Measurements from ENCODE around the gene VCP.

The VCP gene

DNA sequence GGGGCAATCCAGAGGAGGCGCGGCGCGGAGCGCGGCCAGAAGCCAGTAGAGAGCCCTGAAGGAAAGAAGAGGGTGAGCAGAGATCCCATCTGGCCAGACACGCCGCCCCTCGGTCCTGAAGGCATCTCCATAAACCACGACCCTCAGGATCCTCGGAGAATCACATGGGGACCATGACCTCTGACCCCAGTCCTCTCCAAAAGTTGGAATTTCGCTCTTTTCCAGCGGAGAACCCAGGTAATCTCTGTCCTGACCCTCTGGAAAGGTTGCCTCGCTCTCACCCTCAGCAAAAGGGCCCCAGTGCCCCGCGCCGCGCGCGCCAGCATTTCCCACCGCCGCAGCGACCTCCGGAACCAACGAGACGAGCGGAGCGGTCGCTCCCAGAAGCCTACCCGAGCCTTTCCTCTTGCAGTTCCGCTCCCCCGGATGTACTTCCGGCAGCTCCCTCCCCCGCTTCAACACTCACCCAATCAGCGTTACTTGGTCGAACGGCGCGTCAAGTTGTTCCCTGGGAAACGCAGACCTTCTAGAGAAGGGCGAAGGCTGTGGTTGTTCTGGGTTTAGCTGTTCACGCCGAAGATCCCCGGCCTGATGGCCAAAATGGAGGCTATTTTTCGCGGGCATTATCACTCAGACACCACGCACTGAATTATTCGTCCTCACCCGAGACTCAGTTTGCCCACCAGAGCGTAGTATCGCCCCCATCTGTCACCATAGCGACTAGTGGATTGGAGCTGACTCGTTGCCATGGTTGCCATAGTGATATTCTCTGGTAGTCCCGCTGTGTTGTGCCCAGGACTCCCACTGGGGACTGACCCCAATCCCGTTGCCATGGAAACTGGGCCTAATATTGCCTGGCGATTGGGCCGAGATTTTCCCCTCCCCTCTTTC lies 30.6 kb upstream of the VCP start, which contains the start of gene STOML2:
Gene STOML2 (minus strand): TSS at position 363 of the 891 bp plus-strand sequence. CDS start 37 bp downstream, at position 326.
- DNase-seq: peak; percentile 86

DNA sequence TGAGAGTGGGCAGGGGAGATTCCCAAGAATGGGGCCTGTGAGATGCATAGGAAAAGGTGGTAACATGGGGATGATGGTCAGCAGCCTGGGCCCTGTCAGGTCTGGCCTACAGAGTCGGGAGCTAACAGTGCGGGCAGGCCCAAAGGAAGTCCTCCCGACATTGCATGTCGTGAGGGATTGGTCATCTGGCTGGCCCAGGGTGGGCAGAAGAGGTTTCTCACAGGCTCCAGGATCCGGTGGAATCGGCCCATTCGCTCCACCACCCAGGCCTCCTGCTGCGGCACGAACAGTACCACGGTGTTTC lies 30.0 kb upstream of the VCP start:
- no peak for DNase-seq

DNA sequence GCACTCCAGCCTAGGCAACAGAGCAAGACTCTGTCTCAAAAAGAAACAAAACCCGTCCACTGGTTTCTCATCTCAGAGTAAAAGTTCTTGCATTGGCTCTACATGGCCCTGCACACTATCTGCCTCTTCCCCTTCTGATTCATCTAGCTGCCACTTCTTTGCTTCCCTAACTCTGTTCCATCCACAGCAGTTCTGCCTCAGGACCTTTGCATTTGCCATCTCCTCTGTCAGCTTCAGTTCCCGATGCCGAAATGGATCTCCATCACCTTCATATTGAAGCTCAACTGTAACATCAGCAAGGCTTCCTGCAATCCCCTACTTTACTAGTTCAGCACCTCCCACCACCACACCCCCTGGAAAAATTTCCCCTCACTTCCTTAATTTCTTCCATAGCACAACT lies 25.1 kb upstream of the VCP start:
- DNase-seq: no peak

DNA sequence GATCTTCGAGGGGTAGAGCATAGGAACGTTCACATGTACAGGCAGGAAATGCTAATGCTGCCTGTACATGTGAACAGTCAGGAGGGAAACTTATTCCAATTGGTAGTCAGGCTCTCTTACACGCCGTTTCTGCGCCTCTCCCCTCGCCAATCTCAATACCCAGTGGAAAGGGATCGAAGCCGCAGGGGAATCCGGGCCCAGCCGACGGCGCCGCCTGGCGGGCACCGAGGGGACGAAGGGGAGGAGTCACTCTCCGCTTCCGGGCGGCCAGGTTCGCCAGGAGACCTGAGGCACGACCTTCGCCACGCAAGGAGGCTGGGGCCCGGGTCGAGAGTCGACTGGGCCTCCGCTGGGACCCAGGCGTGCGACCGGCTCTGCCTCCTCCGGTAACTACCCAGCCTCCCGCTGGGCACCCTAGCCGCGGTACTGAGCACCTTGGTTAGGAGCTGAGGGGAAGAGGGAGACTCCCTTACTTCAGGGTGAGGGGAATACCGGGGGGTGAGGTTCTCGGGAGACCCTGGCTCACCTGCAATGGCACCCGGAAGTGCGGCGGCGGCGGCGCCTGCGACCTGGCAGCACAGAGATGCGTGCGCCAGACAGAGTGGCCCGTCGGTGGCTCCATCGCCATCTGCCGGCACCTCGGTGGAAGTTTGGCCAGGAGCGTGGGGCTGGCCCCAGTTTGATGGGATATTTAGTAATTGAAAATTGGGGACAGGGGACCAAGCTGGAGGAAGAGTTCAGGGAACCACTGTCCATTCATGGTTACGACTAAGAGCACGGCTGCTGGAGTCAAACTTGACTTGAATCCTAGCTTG lies 23.8 kb upstream of the VCP start, which contains the start of gene PIGO:
Gene PIGO (minus strand): TSS at position 557 of the 815 bp plus-strand sequence. CDS start 1,026 bp downstream, outside the sequence.
- peak; percentile 94 for DNase-seq

DNA sequence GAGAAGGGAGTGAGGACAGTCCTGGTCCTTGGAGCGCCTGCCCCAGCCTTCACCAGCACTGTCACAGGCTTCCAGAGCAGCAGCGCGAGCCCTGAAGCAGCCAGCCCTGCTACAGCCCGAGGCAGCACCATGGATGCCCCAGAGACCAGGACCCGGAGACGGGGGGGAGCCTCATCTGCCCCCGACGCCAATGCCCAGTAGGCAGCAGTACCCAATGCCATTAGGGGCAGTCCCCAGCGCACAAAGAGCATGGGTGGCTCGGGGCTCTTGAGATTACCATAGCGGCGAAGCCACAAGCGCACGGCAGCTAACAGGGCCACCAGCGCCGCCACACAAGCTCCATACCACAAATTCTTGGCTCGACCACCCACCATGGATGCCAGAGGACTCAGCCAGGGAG lies 19.1 kb upstream of the VCP start:
- no peak for DNase-seq

DNA sequence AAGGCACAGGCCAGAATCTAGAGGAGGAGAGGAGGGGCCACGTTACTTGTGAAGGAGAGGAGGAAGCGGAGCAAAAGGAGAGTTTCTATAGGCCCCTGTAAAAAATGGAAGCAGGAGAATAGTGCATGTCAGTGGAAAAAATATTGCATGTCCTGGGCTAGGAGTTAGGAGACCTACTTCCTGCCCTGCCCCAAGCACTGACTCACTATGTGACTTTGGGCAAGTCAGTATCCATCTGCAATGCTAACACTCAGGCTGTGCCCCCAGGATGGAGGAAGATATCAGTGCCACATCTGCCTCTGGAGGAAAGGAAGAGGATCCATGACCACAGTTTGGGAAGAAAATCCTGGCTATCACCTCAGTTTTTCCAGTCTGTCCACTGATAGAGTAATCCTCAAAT lies 17.0 kb upstream of the VCP start:
- no peak for DNase-seq

DNA sequence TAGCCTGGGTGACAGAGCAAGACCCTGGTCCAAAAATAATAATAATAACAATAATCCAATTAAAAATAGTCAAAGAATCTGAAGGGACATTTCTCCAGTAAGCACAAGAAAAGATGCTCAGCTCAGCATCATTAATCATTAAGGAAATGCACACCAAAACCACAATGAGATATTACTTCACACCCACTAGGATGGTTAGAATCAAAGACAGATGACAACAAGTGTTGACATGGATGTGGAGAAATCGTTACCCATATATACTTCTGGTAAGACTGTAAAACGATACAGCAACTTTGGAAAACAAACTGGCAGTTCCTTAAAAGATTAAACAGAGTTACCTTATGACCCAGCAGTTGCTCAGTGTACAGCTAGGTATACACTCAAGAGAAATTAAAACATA lies 12.7 kb upstream of the VCP start:
- DNase-seq: no peak

DNA sequence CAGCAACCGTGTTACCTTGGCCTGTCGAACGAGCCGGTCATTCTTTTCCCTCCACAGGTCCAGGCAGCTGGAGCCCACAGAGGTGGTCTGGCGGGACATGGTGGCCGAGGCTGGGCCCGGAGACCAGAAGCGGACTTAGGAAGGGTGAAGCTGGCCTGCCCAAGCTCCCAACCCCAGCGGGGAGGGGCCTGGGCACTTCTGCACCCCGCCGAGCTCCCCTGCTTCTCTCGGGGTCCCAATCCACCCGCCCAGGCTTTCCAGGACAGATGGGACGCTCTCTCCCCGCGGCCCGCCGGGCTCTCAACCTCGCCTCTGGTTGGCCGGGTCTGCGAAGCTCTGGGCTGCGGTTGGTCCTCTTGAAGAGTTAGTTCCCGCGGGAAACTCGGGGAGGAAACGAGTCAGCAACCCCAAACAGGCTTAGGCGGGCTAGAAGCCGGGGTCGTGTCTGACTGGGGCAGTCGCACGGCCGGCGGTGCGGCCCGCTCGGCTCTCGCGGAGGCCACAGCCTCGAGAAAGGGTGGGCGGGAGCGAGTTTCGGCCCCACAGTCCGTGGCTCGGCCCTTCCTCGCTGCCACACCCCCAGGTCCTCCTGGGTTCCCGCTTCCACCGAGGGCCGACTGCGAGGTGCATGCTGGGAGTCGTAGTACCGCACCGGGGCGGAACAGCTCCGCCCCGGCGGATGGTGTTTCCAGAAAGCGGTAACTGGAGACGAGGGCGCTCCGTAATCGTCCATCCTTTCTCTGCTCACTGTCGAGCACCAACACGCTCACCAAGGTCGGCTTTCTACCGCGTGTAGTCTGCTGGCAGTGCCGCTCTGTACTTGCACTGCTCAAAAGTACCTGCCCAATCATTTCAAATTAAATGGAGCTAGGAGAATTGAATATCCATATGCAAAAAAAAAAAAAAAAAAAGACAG lies 7.3 kb upstream of the VCP start, which contains the start of gene FANCG:
Gene FANCG (minus strand): TSS at position 517 of the 916 bp plus-strand sequence. CDS start 418 bp downstream, at position 99.
- DNase-seq: peak; percentile 84

DNA sequence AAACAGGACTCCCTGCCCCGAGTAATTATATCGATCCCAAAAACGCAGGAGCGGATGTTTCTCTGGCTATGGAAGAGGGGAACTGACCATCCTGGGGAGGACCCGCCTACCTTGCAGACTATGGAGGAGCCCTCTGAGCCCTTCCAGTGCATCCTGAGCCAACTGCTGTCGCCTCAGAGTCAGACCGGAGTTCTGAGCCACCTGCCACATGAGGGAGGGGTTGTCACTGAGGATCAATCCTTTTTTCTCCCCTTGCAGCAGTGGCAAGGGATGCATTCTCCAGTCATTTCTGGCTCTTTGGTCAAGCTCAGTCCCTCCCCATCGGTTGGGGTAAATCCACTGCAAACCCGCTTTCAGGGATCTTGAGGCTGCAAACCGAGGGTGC lies 6.6 kb upstream of the VCP start:
- no peak for DNase-seq

DNA sequence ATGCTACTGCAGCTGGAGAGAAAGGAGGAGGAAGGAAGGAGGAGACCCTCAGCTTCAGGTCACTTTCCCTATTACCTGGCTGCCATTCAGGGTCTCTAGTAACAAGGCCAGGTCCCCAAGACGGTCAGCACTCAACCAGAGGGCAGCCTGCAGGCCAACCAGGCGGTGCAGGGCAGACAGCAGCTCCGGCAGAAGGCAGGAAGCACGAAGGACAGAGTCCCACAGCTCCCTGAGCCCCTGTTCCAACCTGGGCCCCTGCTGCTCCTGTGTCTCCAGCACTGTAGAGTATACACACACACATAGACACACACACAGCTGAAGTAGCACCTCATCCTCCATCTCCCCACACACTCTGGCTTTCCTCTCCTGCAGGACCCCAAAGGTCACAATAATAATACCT lies 5.6 kb upstream of the VCP start:
- no peak for DNase-seq

DNA sequence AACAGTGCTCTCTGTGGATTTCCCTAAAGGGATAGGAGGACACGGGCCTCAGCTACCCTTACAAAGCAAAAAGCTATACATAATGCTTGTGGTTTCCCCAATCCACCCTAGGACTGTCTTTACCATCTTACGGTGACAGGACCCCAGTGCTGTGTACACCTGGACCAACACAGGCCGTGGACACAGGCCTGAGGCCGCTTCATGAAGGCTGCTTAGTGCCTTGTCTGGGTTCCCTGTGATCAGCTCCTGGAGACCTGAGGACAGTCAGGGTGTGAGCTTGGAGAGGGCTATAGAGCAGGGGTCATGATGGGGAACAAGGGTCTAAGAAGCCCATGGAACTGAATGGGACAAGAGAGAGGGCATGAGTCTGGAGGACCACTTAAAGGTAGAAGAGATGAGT lies 4.4 kb upstream of the VCP start:
- no peak for DNase-seq

DNA sequence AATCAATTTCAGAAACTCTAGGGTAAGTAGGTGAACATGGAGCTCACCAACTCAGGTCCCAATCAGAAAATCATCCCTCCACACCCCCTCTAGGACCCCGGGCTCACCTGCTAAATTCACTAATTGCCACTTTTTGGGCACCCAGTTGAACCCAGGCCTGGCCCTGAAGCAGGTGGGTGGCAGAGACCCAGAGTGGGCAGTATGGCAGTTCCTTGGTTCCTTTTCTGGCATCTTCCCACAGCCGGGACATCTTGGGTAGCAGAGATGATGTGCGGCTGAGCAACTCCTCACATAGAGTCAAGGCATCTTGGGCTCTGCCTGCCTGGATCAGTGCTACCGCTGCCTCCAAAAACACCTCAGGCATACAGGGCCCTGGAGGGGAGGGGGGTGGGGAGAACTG lies 2.9 kb upstream of the VCP start:
- no peak for DNase-seq

DNA sequence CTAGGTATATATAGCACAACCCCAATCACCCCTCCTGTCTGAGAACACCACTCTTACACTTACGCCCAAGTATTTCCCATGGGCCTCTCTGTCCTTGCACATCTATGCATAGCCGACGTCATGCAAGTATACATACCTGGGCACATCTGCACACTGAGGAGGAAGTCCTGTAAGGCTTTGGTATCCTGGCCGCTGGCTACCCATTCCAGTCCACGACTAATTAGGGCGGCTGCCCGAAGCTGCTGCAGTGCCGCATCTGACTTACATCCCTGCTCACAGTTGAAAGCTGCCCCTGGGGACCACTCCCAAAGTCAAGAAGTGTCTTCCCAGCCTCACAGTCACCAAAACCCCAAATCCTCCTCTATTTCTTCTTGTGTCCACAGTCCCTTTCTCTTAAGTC lies 2.4 kb upstream of the VCP start:
- no peak for DNase-seq

DNA sequence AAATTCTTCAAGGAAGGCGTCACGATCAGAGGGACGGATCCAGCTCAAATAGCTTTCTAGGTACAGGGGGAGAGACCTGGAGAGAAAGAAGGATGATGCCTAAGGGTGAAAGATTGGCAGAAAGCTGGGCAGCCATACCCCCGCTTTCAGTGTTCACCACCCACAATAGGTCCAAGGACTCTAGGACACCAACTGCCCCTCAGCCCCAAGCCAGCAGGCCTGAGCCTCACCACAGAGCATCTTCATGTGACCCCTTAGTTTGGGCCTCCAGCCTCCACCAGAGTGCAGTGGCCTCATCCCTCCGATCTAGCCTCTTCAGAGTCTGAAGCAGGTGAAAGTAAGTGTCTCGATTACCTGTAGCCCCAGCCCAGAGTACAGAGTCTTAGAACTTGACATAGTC lies 1.7 kb upstream of the VCP start:
- DNase-seq: no peak

DNA sequence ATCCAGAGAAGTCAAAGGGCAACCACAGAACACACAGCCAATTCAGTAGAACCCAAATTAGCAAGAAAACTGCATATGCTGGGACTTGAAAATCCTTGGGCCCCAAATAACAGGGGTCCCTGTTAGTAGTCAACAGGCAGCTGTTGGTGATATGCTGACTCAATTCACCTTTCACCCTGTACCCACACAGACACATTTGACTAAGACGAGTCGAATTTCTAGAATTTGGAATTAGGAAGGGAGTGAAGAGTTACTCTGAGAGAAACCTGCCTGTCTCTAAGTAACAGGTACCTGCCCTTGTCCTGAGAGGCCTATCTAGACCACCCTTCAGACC lies 821 bp upstream of the VCP start:
- no peak for DNase-seq

DNA sequence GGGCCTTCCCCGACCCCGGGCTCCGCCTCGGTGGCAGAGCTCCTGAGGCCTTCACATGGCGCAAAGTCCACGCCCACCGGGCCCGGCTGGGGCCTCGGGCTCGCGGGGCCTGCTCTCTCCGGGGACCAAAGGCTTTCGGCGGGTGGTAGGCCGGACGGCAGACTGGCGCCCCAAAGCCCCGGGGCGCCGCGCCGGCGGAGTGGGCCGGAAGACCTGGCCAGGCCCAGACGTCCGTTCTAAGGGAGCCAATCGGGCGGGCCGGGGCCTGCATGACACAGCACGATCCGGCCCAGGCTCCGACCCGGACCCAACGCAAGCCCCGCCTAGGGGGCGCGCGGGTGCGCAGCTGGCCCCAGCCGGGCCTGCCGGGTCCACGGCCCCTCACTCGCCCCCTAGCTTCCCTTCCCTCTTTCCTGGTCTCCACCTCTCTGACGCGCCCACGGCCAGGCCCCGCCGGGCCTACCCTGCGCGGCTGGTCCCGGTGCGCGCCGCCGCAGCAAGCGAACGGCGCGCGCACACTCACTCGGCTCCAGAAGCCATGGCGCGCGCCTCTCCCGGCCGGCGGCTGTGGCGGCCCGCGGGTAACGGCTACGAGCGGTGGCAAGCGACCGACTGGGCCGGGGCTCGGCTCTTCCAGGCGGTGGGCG lies 488 bp downstream of the VCP start:
- peak; percentile 80 for DNase-seq

DNA sequence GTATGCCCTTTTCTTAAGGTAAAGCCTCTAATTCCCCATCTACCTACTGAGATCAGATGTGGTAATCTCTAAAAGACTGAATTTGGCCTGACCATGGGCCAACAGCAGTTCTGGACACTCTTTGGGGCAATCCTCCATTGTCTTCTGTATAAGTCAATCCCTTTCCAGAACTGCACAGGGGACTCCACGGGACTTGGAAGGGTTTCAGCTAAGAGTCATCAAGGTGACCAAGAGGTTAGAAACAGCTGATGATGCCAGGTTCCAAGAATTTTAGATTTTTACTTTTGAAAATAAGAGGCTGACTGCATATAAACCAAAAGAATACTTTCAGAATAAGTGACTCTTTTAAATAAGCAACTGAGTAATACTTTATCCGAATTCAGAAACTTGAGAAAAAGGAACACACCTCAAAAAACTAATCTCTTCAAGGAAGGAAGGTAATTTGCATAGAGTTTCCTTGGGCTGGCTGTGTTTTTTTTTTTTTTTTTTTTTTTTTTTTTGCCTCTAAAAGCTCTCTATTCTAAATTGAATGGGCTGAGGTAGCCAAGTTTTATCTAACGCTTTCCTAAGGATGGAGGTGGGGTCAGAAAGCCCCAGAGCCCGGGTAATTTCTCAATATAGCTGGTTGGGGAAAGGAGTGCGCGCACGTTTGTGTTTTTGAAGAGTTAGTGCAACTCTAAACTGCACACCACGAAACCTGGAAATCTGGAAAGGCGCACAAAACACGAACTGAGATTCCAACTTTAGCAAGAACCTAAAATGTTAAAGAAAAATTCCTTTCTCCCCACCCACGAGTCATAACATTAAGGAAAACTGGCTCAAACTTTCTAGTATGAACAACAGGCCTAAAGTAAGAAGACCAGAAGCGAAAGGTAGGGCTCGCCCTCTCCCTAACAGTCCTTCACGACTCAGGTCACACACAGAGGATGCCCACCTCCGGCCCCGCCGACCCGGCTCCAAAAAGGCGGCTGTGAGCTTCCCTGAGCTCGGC lies 1.3 kb downstream of the VCP start:
- no peak for DNase-seq

DNA sequence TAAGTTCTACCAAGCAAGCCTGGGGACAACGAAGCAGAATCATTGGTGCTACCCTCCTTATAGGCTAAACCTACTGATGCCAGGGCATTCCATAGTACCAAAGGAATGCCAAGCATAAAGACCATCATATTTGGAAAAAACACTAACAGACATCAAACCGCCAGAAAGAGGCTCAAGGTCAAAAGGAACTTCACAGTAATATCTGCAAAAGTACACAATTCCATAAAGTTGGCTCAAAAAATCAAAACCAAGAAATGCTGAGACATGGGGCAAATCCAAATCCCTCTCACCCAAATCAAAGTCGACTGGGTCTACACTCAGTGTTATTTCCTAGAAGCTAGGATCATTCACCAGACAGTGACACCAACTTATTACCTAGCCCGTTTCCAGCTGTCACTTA lies 3.4 kb downstream of the VCP start:
- DNase-seq: no peak

DNA sequence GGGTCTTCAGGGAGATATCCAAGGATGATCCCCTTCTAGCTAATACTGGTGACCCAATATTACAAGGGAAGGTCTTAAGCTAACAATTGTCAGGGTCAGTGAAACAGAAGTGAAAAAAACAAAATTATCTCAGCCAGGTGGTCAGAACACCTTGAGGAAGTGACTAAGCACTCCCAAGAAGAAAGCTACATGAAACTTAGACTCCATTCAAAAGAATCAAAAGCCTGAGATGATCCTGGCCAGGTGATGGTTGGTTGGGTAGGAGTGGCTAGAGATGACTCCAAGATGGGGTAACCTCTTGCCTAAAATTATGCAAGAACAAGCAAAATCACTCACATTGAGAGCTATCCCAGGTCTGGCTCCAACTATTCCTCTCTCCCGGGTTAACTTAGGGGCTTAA lies 5.4 kb downstream of the VCP start:
- DNase-seq: no peak

DNA sequence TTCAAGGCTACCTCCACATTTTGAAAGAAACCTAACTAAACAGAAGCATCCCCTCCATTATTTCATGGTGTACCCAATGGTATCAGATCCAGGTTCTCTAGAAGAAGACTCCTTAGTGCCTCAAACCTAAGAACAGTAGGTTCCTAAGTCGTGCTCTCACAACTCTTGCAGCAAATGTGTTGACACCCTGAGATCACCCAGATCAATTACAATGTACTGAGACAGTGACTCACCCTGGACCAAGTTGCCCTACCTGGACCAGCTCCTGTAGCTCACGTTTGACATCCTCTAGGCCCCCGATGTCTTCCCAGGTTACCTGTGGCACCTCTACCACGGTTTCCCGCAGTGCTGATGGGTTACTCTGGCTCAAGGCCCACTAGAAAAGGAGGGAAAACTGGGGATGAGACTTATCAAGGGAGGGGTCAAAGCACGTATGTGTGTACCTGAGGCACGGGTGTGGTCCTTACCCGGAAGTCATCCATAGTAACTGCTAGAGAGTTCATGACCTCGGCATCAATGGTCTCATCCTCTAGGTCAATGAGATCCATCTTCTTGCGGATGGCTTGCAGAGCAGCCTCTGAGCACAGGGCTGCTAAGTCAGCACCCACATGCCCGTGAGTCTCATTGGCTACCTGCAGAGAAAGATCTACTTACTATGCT lies 11.7 kb downstream of the VCP start:
- no peak for DNase-seq

DNA sequence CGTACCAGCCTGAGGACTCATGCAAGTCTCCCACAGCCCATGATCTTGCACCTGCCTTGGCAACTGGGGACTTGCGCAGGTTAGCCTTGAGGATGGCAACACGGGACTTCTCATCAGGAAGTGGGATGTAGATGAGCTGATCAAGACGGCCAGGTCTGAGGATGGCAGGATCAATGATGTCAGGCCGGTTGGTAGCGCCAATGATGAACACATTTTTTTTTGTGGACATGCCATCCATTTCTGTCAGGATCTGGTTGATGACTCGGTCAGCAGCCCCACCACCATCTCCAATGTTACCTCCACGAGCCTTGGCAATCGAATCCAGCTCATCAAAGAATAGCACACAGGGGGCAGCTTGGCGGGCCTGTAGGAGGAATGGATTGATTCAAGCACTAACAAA lies 13.0 kb downstream of the VCP start:
- no peak for DNase-seq

All from activated CD4-positive, CD25-positive, alpha-beta regulatory T cell treated with anti-CD3 and anti-CD28 coated beads, Interleukin-2, amount 50 U/mL, for 72 hours (primary cell).